GM19025 (cell line): ENCODE data around the gene SHCBP1L.

Experiments used
- ATAC-seq: cut with Tn5 transposase; IDR thresholded peaks from one replicate; pipeline ENCODE4 v1.9.1; 2021; ENCODE audit warnings: mild to moderate bottlenecking, low read depth, moderate library complexity; ENCODE audit not compliant: unreplicated experiment

The SHCBP1L gene

GRCh38 chr1:182897696-182898095 is 55.3 kb downstream of the SHCBP1L start:
- ATAC-seq = no peak

- ATAC-seq = no peak
Measured at GRCh38 chr1:182890927-182891610, 61.9 kb downstream of the SHCBP1L start.

GRCh38 chr1:182889997-182890396 is 63.0 kb downstream of the SHCBP1L start:
- no peak for ATAC-seq

DNA sequence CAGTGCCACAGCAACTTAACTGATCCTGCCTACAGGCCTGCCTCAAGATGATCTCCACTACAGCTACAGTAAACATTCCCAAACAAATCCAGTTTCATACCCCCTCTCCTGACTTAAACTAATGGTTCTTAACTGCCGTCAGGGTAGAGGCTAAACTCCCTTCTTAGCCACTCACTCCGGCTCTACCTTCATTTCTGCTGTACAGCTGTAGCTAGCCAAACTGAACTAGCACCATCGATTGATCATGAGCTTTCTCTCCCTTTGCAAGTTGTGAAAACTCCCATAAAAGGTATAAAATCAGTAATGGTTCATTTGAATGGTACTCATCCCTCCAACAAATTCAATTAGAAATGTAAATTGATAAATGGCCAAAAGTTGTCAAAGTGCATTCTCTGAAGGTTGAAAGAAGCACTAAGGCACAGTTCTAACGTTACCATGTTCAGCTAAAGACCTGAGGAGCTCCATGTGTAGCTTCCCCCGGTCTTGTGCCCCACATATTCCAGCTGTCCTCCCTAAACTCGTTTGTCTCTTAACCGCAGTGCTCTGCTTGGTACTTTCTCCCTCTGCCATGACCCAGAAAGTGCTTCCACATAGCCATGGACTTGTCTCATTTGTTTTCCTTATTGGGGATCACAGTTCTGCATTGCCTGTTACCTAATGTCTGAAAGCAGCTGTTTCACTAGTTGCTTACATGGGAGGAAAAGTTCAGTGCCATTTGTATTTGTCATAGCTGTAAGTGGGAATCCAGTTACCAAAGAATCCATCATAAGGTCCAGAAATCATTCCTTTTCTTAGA is 64.0 kb downstream of the SHCBP1L start:
- no peak for ATAC-seq

DNA sequence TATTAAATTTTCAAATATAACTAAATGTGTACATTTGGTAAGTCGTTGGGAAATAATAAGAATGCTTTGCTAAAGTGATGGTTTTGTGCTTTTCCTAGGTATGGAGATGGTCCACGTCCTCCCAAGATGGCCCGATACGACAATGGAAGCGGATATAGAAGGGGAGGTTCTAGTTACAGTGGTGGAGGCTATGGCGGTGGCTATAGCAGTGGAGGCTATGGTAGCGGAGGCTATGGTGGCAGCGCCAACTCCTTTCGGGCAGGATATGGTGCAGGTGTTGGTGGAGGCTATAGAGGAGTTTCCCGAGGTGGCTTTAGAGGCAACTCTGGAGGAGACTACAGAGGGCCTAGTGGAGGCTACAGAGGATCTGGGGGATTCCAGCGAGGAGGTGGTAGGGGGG is 66.0 kb downstream of the SHCBP1L start:
- ATAC-seq = no peak

GRCh38 chr1:182885591-182885990 is 67.4 kb downstream of the SHCBP1L start:
- no peak for ATAC-seq

- no peak for ATAC-seq
Measured at GRCh38 chr1:182884872-182885271, 68.1 kb downstream of the SHCBP1L start.

GRCh38 chr1:182877842-182878241 is 75.1 kb downstream of the SHCBP1L start:
- ATAC-seq = no peak

- no peak for ATAC-seq
Measured at GRCh38 chr1:182877331-182877730, 75.6 kb downstream of the SHCBP1L start.

GRCh38 chr1:182875889-182876288 is 77.1 kb downstream of the SHCBP1L start:
- no peak for ATAC-seq

GRCh38 chr1:182872881-182873280 is 80.1 kb downstream of the SHCBP1L start:
- ATAC-seq = no peak

- ATAC-seq = no peak
Measured at GRCh38 chr1:182869241-182869666, 83.7 kb downstream of the SHCBP1L start.

GRCh38 chr1:182867861-182868260 is 85.1 kb downstream of the SHCBP1L start:
- no peak for ATAC-seq

- ATAC-seq = no peak
Measured at GRCh38 chr1:182863940-182864339, 89.0 kb downstream of the SHCBP1L start.

GRCh38 chr1:182862827-182863226 is 90.1 kb downstream of the SHCBP1L start:
- no peak for ATAC-seq

- no peak for ATAC-seq
Measured at GRCh38 chr1:182861994-182862393, 91.0 kb downstream of the SHCBP1L start.

- ATAC-seq = no peak
Measured at GRCh38 chr1:182860658-182861057, 92.3 kb downstream of the SHCBP1L start.

GRCh38 chr1:182857212-182857611 is 95.8 kb downstream of the SHCBP1L start:
- no peak for ATAC-seq

DNA sequence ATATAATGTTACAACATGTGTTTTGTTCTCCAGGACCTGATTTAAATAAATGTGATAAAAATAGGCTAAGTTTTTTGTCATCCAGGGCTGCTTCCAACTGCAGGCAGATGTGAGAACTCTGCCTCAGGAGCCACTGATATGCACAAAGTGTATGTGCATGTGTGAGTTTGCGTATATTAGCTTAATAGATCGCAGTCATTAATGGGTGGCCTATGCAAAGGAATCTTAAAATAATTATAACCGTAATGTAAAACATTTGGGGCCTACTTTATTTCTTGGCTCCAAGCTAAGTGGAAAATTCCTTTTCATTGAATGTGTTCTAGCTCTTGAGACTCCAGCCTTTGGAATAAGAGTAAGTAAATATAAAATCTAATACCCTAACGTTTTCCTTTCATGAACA is 97.1 kb downstream of the SHCBP1L start:
- ATAC-seq = no peak

DNA sequence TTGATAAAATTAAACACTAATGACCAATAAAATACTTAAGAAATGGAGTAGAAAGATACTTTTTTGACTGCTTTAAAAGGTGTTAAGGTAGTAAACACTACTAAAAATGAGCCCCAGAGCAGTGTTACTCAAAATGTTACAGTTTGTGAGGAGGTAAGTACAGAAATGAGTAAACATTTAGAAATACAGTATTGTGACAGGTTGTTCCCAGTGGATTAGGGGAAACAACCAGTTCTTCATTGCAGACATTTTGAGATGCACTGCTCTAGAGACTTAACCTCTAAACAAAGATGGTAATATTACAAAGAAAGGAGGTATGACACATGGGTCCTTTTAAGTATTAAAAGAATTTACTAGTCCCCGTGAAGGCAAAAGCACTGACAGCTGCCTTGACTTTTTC is 101.1 kb downstream of the SHCBP1L start:
- no peak for ATAC-seq

- ATAC-seq = no peak
Measured at GRCh38 chr1:182850319-182850718, 102.6 kb downstream of the SHCBP1L start.
